GM08714 (cell line): ENCODE measurements around the gene VCL.

Experiments
- H3K4me3 ChIP-seq: fragments of 200-500 bp; sonication (Bioruptor generic); 2 replicates; pipeline ENCODE4 v1.5.1; 2014; ENCODE audit warnings: mild to moderate bottlenecking, low read length, inconsistent platforms
- ZNF274 ChIP-seq: IDR thresholded peaks from 2 replicates; pipeline ENCODE4 v1.6.1; 2012; ENCODE audit warnings: mild to moderate bottlenecking, low read depth, low read length

Gene VCL

GRCh38 chr10:73965890-73966768 is 31.8 kb upstream of the VCL start:
- no peak for TF ChIP-seq ZNF274
- no peak overlapping the region for H3K4me3 ChIP-seq

DNA sequence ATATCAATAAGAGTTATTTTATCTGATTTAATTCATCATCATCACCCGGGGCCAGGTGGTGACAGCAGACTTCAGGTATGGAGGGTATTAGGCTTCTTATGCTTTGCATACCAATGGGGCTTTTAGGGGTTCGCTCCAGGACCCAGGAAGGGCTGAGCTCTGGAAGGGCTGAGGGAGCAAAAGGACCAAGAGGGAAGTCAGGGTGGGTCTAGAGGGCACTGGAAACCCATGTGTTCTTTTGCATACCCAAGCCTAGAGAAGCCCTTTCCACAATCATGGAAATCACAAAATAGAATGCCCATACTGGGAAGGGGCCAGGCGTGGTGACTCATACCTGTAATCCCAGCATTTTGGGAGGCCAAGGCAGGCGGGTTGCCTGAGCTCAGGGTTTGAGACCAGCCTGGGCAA is 30.9 kb upstream of the VCL start:
- no peak overlapping the region for H3K4me3 ChIP-seq

DNA sequence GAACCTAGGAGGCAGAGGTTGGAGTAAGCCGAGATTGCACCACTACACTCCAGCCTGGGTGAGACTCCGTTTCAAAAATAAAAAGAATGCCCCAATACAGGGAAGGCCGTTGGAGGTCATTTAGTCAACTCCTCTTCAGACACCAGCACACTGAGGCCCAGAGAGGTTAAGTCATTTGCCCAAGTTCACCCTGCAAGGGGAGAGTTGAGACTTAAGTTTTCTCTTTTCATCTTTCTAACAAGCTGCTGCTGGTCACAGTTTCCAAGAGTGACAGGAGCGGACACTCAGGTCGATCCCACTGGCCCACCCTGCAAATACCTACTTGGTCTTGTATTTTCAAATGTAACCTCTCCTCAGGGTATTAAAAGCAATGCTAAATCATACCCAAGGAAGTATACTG is 30.4 kb upstream of the VCL start:
- H3K4me3 ChIP-seq = no peak overlapping the region
- no peak for TF ChIP-seq ZNF274

More for the DNA sequence above, 30.9 kb upstream of the VCL start:
- TF ChIP-seq ZNF274 = no peak

DNA sequence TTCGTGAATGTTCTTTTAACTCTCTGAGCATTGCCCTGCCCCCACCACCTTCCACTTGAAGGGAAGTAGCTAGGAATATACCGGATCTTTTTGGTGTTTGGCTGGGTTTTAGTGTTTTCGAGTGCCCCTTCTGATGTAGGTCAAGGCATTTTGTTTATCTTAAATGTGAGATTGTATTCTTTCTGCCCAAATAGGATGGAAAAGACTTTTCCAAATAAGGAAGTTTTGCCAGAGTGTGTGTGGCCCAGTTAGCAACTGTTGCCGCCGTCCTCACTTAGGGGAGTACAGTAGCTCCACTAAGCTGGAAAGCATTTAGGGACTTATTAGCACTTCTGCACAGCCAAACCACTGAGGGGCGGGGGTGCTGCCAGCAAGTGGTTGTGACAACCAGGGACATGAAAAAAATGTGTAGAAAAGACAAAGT is 29.8 kb upstream of the VCL start:
- H3K4me3 ChIP-seq = no peak overlapping the region
- TF ChIP-seq ZNF274 = no peak

GRCh38 chr10:73969224-73969841 is 28.6 kb upstream of the VCL start:
- no peak for TF ChIP-seq ZNF274
- H3K4me3 ChIP-seq = no peak overlapping the region

- no peak for TF ChIP-seq ZNF274
- no peak overlapping the region for H3K4me3 ChIP-seq
Observed at GRCh38 chr10:73970845-73971244, 27.1 kb upstream of the VCL start.

GRCh38 chr10:73971636-73972354 is 26.1 kb upstream of the VCL start:
- TF ChIP-seq ZNF274 = no peak

DNA sequence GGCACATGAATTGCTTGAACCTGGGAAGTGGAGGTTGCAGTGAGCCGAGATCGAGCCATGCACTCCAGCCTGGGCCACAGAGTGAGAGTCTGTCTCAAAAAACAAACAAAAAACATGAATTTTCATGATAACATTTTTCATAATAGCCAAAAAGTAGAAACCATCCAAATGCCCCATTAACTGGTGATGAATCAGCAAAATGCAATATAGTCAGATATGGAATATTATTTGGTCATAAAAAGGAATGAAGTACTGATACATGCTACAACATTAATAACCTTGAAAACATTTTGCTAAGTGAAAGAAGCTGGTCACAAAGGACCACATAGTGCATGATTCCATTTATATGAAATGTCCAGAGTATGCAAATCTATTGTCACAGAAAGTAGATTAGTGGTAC is 24.5 kb upstream of the VCL start:
- H3K4me3 ChIP-seq = no peak overlapping the region
- TF ChIP-seq ZNF274 = no peak

More at GRCh38 chr10:73971636-73972354, 26.1 kb upstream of the VCL start:
- H3K4me3 ChIP-seq = no peak overlapping the region

DNA sequence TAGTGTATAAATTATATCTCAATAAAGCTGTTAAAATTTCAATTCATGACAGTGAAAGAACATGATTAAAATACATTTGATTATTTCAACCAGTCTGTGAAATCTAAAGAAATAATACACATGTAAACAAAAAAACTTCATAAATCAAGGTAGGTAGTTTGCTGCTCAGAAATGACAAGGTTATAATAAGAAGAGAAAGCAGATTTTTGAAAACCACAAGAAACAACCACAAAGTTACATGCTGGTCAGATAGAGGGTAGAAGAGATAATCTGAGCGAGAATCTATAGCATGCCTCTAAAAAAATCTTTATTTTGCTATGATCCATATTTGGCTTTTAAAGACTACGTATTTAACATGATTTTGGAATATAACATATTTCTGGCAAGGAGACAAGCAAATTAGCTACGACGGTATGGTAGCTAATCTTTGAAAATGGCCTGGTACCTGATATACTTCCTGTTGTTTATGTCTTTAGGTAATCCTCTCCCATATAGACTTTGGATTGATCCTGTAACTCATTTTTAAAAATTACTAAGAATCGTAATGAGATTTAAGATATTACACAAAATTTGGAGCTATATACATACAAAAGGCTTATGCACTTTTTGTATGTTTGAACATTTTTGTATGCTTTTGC is 23.5 kb upstream of the VCL start:
- no peak overlapping the region for H3K4me3 ChIP-seq
- TF ChIP-seq ZNF274 = no peak

GRCh38 chr10:73975388-73975787 is 22.5 kb upstream of the VCL start:
- TF ChIP-seq ZNF274 = no peak

GRCh38 chr10:73979141-73979808 is 18.6 kb upstream of the VCL start:
- TF ChIP-seq ZNF274 = no peak
- H3K4me3 ChIP-seq = no peak overlapping the region

More at GRCh38 chr10:73975388-73975787, 22.5 kb upstream of the VCL start:
- H3K4me3 ChIP-seq = no peak overlapping the region

DNA sequence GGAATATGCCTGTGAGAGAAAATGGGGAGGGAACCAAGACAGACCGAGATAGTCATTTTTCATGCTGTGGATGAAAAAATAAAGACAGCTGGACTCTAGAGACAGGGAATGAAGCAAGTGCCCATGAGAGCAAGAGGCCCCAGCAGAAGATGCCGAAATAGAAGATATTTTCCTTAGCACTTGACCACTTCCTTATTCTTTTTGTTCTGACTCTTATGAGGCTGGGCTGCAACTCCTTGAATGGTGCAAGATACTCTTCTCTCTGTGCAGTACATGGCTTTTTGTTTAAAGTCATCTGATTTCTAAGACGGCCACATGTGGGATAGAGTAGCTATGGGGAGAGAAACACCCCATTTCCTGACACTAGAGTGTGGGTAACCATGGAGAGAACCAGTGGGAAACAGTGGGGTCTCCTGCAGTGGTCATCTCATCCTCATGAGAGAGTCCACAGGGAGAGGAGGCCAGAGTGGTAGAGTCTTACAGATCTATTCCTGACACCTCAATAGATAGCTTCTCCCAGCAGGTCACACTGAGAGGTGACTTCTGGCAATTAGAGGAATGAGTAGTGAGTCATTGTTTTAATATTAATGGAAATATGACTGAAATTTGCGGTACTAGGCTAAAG is 18.0 kb upstream of the VCL start:
- no peak for TF ChIP-seq ZNF274
- no peak overlapping the region for H3K4me3 ChIP-seq

DNA sequence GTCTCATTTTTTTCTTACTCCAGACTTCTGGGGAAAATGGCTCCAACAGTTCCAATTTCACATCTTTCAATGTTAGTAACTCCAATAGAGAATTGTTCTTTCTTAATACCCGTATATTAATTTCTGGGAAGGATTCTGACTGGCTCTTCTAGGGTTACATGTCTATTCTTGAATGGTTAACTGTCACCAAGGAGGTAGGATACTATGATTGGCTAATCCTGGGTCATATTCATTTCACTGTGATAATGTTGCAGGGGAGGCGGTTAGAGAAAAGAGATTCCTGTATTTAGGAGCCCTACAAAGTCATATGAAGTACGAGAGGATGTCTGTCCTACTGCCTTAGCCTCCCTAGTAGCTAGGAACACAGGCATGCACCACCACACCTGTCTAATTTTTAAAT is 16.1 kb upstream of the VCL start:
- no peak for TF ChIP-seq ZNF274
- no peak overlapping the region for H3K4me3 ChIP-seq
